ENCODE measurements around the gene SLC44A5.

Gene SLC44A5

GRCh38 chr1:75588779-75589475 is 22.0 kb downstream of the SLC44A5 start:
- no peak for DNase-seq (ENCODE audit: low spot score)

GRCh38 chr1:75587692-75588091 is 23.2 kb downstream of the SLC44A5 start:
- no peak for DNase-seq (ENCODE audit: low spot score)

GRCh38 chr1:75583282-75583681 is 27.6 kb downstream of the SLC44A5 start:
- no peak for DNase-seq (ENCODE audit: low spot score)

GRCh38 chr1:75582725-75583261 is 28.1 kb downstream of the SLC44A5 start:
- DNase-seq (ENCODE audit: low spot score) = no peak

GRCh38 chr1:75579046-75579445 is 31.9 kb downstream of the SLC44A5 start:
- no peak for DNase-seq (ENCODE audit: low spot score)

- DNase-seq (ENCODE audit: low spot score) = no peak
Observed at GRCh38 chr1:75575837-75576236, 35.1 kb downstream of the SLC44A5 start.

GRCh38 chr1:75567191-75567590 is 43.7 kb downstream of the SLC44A5 start:
- no peak for DNase-seq (ENCODE audit: low spot score)

- no peak for DNase-seq (ENCODE audit: low spot score)
Observed at GRCh38 chr1:75559800-75560199, 51.1 kb downstream of the SLC44A5 start.

GRCh38 chr1:75559136-75559535 is 51.8 kb downstream of the SLC44A5 start:
- DNase-seq (ENCODE audit: low spot score) = no peak

GRCh38 chr1:75554870-75555269 is 56.0 kb downstream of the SLC44A5 start:
- no peak for DNase-seq (ENCODE audit: low spot score)

- DNase-seq (ENCODE audit: low spot score) = no peak
Observed at GRCh38 chr1:75554181-75554580, 56.7 kb downstream of the SLC44A5 start.

- DNase-seq (ENCODE audit: low spot score) = no peak
Observed at GRCh38 chr1:75550559-75550958, 60.4 kb downstream of the SLC44A5 start.

- DNase-seq (ENCODE audit: low spot score) = no peak
Observed at GRCh38 chr1:75548721-75549480, 62.0 kb downstream of the SLC44A5 start.

GRCh38 chr1:75543705-75544104 is 67.2 kb downstream of the SLC44A5 start:
- DNase-seq (ENCODE audit: low spot score) = no peak

GRCh38 chr1:75542818-75543570 is 67.9 kb downstream of the SLC44A5 start:
- no peak for DNase-seq (ENCODE audit: low spot score)

GRCh38 chr1:75539230-75540116 is 71.4 kb downstream of the SLC44A5 start:
- DNase-seq (ENCODE audit: low spot score) = no peak

- no peak for DNase-seq (ENCODE audit: low spot score)
Observed at GRCh38 chr1:75533085-75533484, 77.8 kb downstream of the SLC44A5 start.

GRCh38 chr1:75531570-75531969 is 79.3 kb downstream of the SLC44A5 start:
- no peak for DNase-seq (ENCODE audit: low spot score)

- DNase-seq (ENCODE audit: low spot score) = no peak
Observed at GRCh38 chr1:75529488-75529887, 81.4 kb downstream of the SLC44A5 start.

- DNase-seq (ENCODE audit: low spot score) = no peak
Observed at GRCh38 chr1:75528001-75528400, 82.9 kb downstream of the SLC44A5 start.

- no peak for DNase-seq (ENCODE audit: low spot score)
Observed at GRCh38 chr1:75522389-75522788, 88.5 kb downstream of the SLC44A5 start.

GRCh38 chr1:75521658-75522057 is 89.3 kb downstream of the SLC44A5 start:
- DNase-seq (ENCODE audit: low spot score) = no peak

Measured in D341Med (cell line).